OCI-LY3 (cell line): Measurements from ENCODE around the gene CFAP77.

ENCODE experiments used
- EZH2phosphoT487 ChIP-seq: fragments of 200-600 bp; shearing (Covaris generic); IDR thresholded peaks from 2 replicates; pipeline ENCODE4 v1.6.1; 2018; ENCODE audit warnings: antibody characterized with exemption, mixed run types, low read depth
- TF ChIP-seq, protein P1 (sequence below): fragments of 200-600, 300-600 bp; sonication (generic); IDR thresholded peaks from 2 replicates; pipeline ENCODE4 v1.5.1; 2014; ENCODE audit warnings: antibody characterized with exemption, low read length, low read depth

GRCh38 chr9:132575811-132576210 is 165.8 kb downstream of the CFAP77 start:
- TF ChIP-seq, protein P1, sequence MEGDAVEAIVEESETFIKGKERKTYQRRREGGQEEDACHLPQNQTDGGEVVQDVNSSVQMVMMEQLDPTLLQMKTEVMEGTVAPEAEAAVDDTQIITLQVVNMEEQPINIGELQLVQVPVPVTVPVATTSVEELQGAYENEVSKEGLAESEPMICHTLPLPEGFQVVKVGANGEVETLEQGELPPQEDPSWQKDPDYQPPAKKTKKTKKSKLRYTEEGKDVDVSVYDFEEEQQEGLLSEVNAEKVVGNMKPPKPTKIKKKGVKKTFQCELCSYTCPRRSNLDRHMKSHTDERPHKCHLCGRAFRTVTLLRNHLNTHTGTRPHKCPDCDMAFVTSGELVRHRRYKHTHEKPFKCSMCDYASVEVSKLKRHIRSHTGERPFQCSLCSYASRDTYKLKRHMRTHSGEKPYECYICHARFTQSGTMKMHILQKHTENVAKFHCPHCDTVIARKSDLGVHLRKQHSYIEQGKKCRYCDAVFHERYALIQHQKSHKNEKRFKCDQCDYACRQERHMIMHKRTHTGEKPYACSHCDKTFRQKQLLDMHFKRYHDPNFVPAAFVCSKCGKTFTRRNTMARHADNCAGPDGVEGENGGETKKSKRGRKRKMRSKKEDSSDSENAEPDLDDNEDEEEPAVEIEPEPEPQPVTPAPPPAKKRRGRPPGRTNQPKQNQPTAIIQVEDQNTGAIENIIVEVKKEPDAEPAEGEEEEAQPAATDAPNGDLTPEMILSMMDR = no peak
- TF ChIP-seq EZH2phosphoT487 = no peak
